IMR-90 (cell line): ENCODE measurements around the gene AP3B1. TPM values are rescaled to one million over a fixed set of nuclear protein-coding genes. Genes with fewer than 3 reads are reported as not detected.

Source experiments
- ATAC-seq: fragments of 200-7000 bp; cut with Tn5 transposase; 2 replicates; pipeline ENCODE4 v1.9.1; 2020; ENCODE audit warnings: low read depth, mild to moderate bottlenecking, moderate library complexity
- BruUV-seq: library from RNA; stranded (reverse); fragments of 400-500 nt; replicated peaks from 2 replicates; lab custom pipeline; 2021; lab: Mats Ljungman, UMichigan
- CTCF ChIA-PET: fragments of 300-600 bp; formaldehyde crosslinking; extraction: SDS; loops from one replicate; lab custom pipeline; 2021; ENCODE audit warnings: antibody characterized with exemption; lab: Yijun Ruan, JAX
- POLR2A ChIA-PET: fragments of 300-600 bp; sonication (Branson Sonifier 250); formaldehyde crosslinking; loops from one replicate; lab custom pipeline; 2022; ENCODE audit warnings: antibody characterized with exemption; ENCODE audit not compliant: unreplicated experiment; lab: Charles Lee
- DNase-seq: peaks from one replicate; pipeline ENCODE4 v3.0.0; 2013
- H2AFZ ChIP-seq: replicated peaks from 2 replicates; pipeline ENCODE3; 2013; ENCODE audit warnings: low read length, mild to moderate bottlenecking; ENCODE audit not compliant: poor library complexity
- H2AK5ac ChIP-seq: 2 replicates; pipeline ENCODE4 v1.6.1; 2013; ENCODE audit warnings: low read depth, low read length, inconsistent platforms
- H2AK9ac ChIP-seq: replicated peaks from 2 replicates; pipeline ENCODE3; 2013; ENCODE audit warnings: mild to moderate bottlenecking, low read depth, low read length, moderate library complexity; ENCODE audit not compliant: poor library complexity
- H2BK120ac ChIP-seq: 2 replicates; pipeline ENCODE4 v1.6.1; 2013; ENCODE audit warnings: low read depth, low read length, inconsistent platforms
- H2BK15ac ChIP-seq: 3 replicates; pipeline ENCODE4 v1.6.1; 2013; ENCODE audit warnings: low read depth, low read length, inconsistent platforms
- H2BK20ac ChIP-seq: 2 replicates; pipeline ENCODE4 v1.6.1; 2013; ENCODE audit warnings: low read depth, mild to moderate bottlenecking, inconsistent platforms, low read length, moderate library complexity
- H2BK5ac ChIP-seq: 2 replicates; pipeline ENCODE4 v1.6.1; 2013; ENCODE audit warnings: mild to moderate bottlenecking, low read depth, low read length, inconsistent platforms; ENCODE audit not compliant: poor library complexity, severe bottlenecking
- H3K14ac ChIP-seq: replicated peaks from 2 replicates; pipeline ENCODE4 v1.6.1; 2013; ENCODE audit warnings: low read depth, low read length, inconsistent platforms
- H3K18ac ChIP-seq: 2 replicates; pipeline ENCODE4 v1.6.1; 2013; ENCODE audit warnings: low read depth, low read length, control low read depth
- H3K23ac ChIP-seq: 2 replicates; pipeline ENCODE4 v1.6.1; 2013; ENCODE audit warnings: low read depth, low read length, inconsistent platforms
- H3K27ac ChIP-seq: 2 replicates; pipeline ENCODE4 v1.5.1; 2013; ENCODE audit warnings: mild to moderate bottlenecking, control low read depth, low read length; ENCODE audit not compliant: insufficient read depth
- H3K27me3 ChIP-seq: 2 replicates; pipeline ENCODE4 v1.6.1; 2013; ENCODE audit warnings: low read length; ENCODE audit not compliant: control insufficient read depth, insufficient read depth
- H3K36me3 ChIP-seq: 2 replicates; pipeline ENCODE4 v1.6.1; 2013; ENCODE audit warnings: low read length, mixed read lengths; ENCODE audit not compliant: control insufficient read depth, insufficient read depth
- H3K4ac ChIP-seq: 2 replicates; pipeline ENCODE4 v1.6.1; 2013; ENCODE audit warnings: low read depth, low read length, inconsistent platforms
- H3K4me1 ChIP-seq: 2 replicates; pipeline ENCODE4 v1.6.1; 2013; ENCODE audit warnings: low read length, mixed read lengths; ENCODE audit not compliant: control insufficient read depth, insufficient read depth
- H3K4me2 ChIP-seq: 2 replicates; pipeline ENCODE4 v1.6.1; 2013; ENCODE audit warnings: low read depth, mild to moderate bottlenecking, control low read depth, low read length, moderate library complexity
- H3K4me3 ChIP-seq: 2 replicates; pipeline ENCODE4 v1.5.1; 2013; ENCODE audit warnings: low read depth, mild to moderate bottlenecking, control low read depth, low read length, moderate library complexity; ENCODE audit not compliant: insufficient read depth
- H3K56ac ChIP-seq: 2 replicates; pipeline ENCODE4 v1.6.1; 2013; ENCODE audit warnings: low read length, inconsistent platforms; ENCODE audit not compliant: insufficient read depth; ENCODE audit errors: extremely low read depth
- H3K79me1 ChIP-seq, 2 experiments: 2 replicates each; pipeline ENCODE4 v1.6.1; 2013; ENCODE audit warnings: low read length in 2 of 2, inconsistent platforms in 1 of 2, low read depth in 1 of 2
- H3K9ac ChIP-seq: 2 replicates; pipeline ENCODE4 v1.6.1; 2013; ENCODE audit warnings: low read depth, low read length, control low read depth
- H3K9me1 ChIP-seq: 2 replicates; pipeline ENCODE4 v1.6.1; 2013; ENCODE audit warnings: low read length, inconsistent platforms; ENCODE audit not compliant: insufficient read depth
- H3K9me3 ChIP-seq: 2 replicates; pipeline ENCODE4 v1.6.1; 2013; ENCODE audit warnings: low read length; ENCODE audit not compliant: control insufficient read depth, insufficient read depth
- H4K20me1 ChIP-seq: 2 replicates; pipeline ENCODE4 v1.6.1; 2013; ENCODE audit warnings: low read length, inconsistent platforms; ENCODE audit not compliant: insufficient read depth
- H4K5ac ChIP-seq: 2 replicates; pipeline ENCODE4 v1.6.1; 2013; ENCODE audit warnings: mild to moderate bottlenecking, low read depth, low read length, control low read depth
- H4K8ac ChIP-seq, 2 experiments: 2 replicates each; pipeline ENCODE4 v1.6.1; 2013; ENCODE audit warnings: low read depth in 2 of 2, low read length in 2 of 2, control low read depth in 1 of 2, inconsistent platforms in 1 of 2
- H4K91ac ChIP-seq: 2 replicates; pipeline ENCODE4 v1.6.1; 2013; ENCODE audit warnings: low read depth, low read length, inconsistent platforms; ENCODE audit not compliant: insufficient read depth
- BHLHE40 ChIP-seq: fragments of 150-350 bp; IDR thresholded peaks from 2 replicates; pipeline ENCODE4 v1.6.1; 2016; ENCODE audit warnings: mild to moderate bottlenecking, low read depth, low read length
- CEBPB ChIP-seq: IDR thresholded peaks from 2 replicates; pipeline ENCODE4 v1.6.1; 2012; ENCODE audit warnings: low read depth, low read length, improper control_type of control experiment
- CHD1 ChIP-seq: IDR thresholded peaks from 2 replicates; pipeline ENCODE4 v1.6.1; 2012; ENCODE audit warnings: low read depth, low read length, improper control_type of control experiment
- FOS ChIP-seq: fragments of 150-350 bp; IDR thresholded peaks from 2 replicates; pipeline ENCODE4 v1.6.1; 2016; ENCODE audit warnings: low read depth, low read length
- MAFK ChIP-seq: IDR thresholded peaks from 2 replicates; pipeline ENCODE4 v1.6.1; 2012; ENCODE audit warnings: low read depth, low read length, improper control_type of control experiment
- MAZ ChIP-seq: IDR thresholded peaks from 2 replicates; pipeline ENCODE4 v1.6.1; 2012; ENCODE audit warnings: low read depth, mild to moderate bottlenecking, low read length, improper control_type of control experiment, moderate library complexity, borderline replicate concordance
- MXI1 ChIP-seq: IDR thresholded peaks from 2 replicates; pipeline ENCODE4 v1.6.1; 2012; ENCODE audit warnings: low read depth, mild to moderate bottlenecking, low read length, moderate library complexity, borderline replicate concordance
- NFE2L2 ChIP-seq: fragments of 150-350 bp; IDR thresholded peaks from 2 replicates; pipeline ENCODE4 v1.6.1; 2016; ENCODE audit warnings: low read depth, mild to moderate bottlenecking, low read length
- POLR2A ChIP-seq: IDR thresholded peaks from 2 replicates; pipeline ENCODE4 v1.6.1; 2012; ENCODE audit warnings: mild to moderate bottlenecking, low read depth, low read length
- RAD21 ChIP-seq: IDR thresholded peaks from 2 replicates; pipeline ENCODE4 v1.6.1; 2012; ENCODE audit warnings: low read length, improper control_type of control experiment
- RCOR1 ChIP-seq: IDR thresholded peaks from 2 replicates; pipeline ENCODE4 v1.6.1; 2012; ENCODE audit warnings: mild to moderate bottlenecking, low read length, improper control_type of control experiment; ENCODE audit not compliant: insufficient replicate concordance
- RFX5 ChIP-seq: IDR thresholded peaks from 2 replicates; pipeline ENCODE4 v1.8.0; 2012; ENCODE audit warnings: low read depth, mild to moderate bottlenecking, low read length, moderate library complexity
- SMC3 ChIP-seq: fragments of 150-350 bp; IDR thresholded peaks from 2 replicates; pipeline ENCODE4 v1.6.1; 2016; ENCODE audit warnings: low read depth, mild to moderate bottlenecking, antibody characterized with exemption, low read length, moderate library complexity
- WGBS, 2 experiments: methylation state at CpG; one replicate each; pipeline versions ENCODE4 v1.1.5 to v1.1.7; 2013; ENCODE audit warnings: missing lambda C conversion rate in 2 of 2; ENCODE audit not compliant: insufficient read length in 1 of 2; ENCODE audit errors: extremely low coverage in 2 of 2; 5-methylcytosine and 5-hydroxymethylcytosine counted together
- dilution Hi-C: fragments of 300-500 bp; cut with HindIII; formaldehyde crosslinking; loops from one replicate; pipeline ENCODE4 v1.14.3; 2018; ENCODE audit warnings: low sequenced_read_pairs; ENCODE audit not compliant: unreplicated experiment
- in situ Hi-C: fragments of 300-500 bp; cut with MboI; formaldehyde crosslinking; loops from 3 replicates; pipeline ENCODE4 v1.14.3; 2019; ENCODE audit warnings: low sequenced_read_pairs, inconsistent platforms, mixed read lengths
- intact Hi-C: fragments of 100-400 bp; cut with micrococcal nuclease; formaldehyde crosslinking; loops from 2 replicates; pipeline ENCODE4 v1.10.0; 2022
- polyA plus RNA-seq, 3 experiments: library from polyadenylated mRNA; depleted of rRNA; stranded (reverse); fragments of >200 nt; gene quantifications; 2 replicates each; pipeline ENCODE4 v1.2.3, GENCODE V29; 2012; ENCODE audit warnings: low replicate concordance in 1 of 3
- total RNA-seq: library from RNA; depleted of rRNA; stranded (reverse); fragments of >200 nt; gene quantifications from 2 replicates; pipeline ENCODE4 v1.2.3, GENCODE V29; 2012
- TF ChIP-seq, protein P1 (sequence below): fragments of 150-350 bp; IDR thresholded peaks from 2 replicates; pipeline ENCODE4 v1.6.1; 2017; ENCODE audit warnings: mild to moderate bottlenecking, antibody characterized with exemption, low read length, low read depth
- TF ChIP-seq, protein P2 (sequence below): fragments of 150-350 bp; IDR thresholded peaks from 2 replicates; pipeline ENCODE4 v1.6.1; 2016; ENCODE audit warnings: low read depth, mild to moderate bottlenecking, low read length, moderate library complexity, borderline replicate concordance
- TF ChIP-seq, protein P3 (sequence below): conservative IDR thresholded peaks from 2 replicates; pipeline ENCODE4 v1.5.1; 2012; ENCODE audit warnings: mild to moderate bottlenecking, low read depth, low read length, improper control_type of control experiment

Gene AP3B1
- total and polyA plus RNA-seq, 2 of the 4 experiments (the other 2 are of a cell fraction), result 33.1 to 59.0 TPM

DNA sequence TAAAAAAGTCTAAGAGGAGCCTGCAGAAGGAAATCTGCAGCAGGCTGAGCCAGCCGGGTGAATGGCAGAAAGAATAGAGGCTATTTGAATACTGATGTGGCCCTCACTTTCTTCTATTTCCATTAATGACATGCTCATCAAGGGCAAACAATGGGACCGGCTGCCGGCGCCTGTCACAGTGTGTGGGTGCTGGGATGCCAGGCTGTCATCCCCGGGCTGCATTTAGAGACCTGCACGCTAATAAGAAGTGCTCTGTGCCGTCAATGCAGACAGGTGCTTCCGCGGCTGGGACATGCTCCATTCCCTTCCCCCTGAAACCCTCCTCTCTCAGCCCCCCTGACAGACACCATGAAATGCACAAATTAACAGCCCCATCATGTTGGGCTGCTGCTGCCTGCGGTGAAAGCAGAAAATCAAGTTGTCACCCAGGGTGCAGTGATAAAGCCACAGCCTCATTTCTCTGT lies 300.6 kb downstream of the AP3B1 start:
- H3K9ac ChIP-seq, result no peak overlapping the region
- H3K56ac ChIP-seq, result no peak overlapping the region
- no peak overlapping the region for H2BK15ac ChIP-seq
- dilution Hi-C loops (no loop called here), intact Hi-C loops (no loop called here), in situ Hi-C loops (no loop called here)
- TF ChIP-seq BHLHE40 (no peak), MAFK (no peak), MAZ (no peak), RAD21 (no peak), RCOR1 (no peak), CHD1 (no peak), POLR2A (no peak), FOS (no peak), SMC3 (no peak), CEBPB (no peak), MXI1 (no peak), NFE2L2 (no peak), RFX5 (no peak)
- TF ChIP-seq, protein P1, sequence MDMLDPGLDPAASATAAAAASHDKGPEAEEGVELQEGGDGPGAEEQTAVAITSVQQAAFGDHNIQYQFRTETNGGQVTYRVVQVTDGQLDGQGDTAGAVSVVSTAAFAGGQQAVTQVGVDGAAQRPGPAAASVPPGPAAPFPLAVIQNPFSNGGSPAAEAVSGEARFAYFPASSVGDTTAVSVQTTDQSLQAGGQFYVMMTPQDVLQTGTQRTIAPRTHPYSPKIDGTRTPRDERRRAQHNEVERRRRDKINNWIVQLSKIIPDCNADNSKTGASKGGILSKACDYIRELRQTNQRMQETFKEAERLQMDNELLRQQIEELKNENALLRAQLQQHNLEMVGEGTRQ, result no peak
- TF ChIP-seq, protein P2, sequence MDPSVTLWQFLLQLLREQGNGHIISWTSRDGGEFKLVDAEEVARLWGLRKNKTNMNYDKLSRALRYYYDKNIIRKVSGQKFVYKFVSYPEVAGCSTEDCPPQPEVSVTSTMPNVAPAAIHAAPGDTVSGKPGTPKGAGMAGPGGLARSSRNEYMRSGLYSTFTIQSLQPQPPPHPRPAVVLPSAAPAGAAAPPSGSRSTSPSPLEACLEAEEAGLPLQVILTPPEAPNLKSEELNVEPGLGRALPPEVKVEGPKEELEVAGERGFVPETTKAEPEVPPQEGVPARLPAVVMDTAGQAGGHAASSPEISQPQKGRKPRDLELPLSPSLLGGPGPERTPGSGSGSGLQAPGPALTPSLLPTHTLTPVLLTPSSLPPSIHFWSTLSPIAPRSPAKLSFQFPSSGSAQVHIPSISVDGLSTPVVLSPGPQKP, result no peak
- TF ChIP-seq, protein P3, sequence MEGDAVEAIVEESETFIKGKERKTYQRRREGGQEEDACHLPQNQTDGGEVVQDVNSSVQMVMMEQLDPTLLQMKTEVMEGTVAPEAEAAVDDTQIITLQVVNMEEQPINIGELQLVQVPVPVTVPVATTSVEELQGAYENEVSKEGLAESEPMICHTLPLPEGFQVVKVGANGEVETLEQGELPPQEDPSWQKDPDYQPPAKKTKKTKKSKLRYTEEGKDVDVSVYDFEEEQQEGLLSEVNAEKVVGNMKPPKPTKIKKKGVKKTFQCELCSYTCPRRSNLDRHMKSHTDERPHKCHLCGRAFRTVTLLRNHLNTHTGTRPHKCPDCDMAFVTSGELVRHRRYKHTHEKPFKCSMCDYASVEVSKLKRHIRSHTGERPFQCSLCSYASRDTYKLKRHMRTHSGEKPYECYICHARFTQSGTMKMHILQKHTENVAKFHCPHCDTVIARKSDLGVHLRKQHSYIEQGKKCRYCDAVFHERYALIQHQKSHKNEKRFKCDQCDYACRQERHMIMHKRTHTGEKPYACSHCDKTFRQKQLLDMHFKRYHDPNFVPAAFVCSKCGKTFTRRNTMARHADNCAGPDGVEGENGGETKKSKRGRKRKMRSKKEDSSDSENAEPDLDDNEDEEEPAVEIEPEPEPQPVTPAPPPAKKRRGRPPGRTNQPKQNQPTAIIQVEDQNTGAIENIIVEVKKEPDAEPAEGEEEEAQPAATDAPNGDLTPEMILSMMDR, result no peak
- no peaks in the 10 kb centered on the region for H3K27me3 ChIP-seq
- BruUV-seq, result no TSS peak
- ATAC-seq (no peak), DNase-seq (no peak)
- no peak overlapping the region for H4K5ac ChIP-seq
- no peak overlapping the region for H3K4ac ChIP-seq
- H4K20me1 ChIP-seq, result no peaks in the 10 kb centered on the region
- peaks cover 3% of the 10 kb centered on the region; the same call in 1 of the 2 replicates for H3K9me1 ChIP-seq
- no peak overlapping the region for H2AK9ac ChIP-seq
- ChIA-PET POLR2A (no interaction called here), CTCF (no interaction called here)
- H3K4me3 ChIP-seq, result no peak overlapping the region
- no peak overlapping the region for H4K8ac ChIP-seq
- no peak overlapping the region for H2AK5ac ChIP-seq
- H3K79me1 ChIP-seq, result no peaks in the 10 kb centered on the region; a peak in 1 of 4 replicates
- H3K36me3 ChIP-seq, result no peaks in the 10 kb centered on the region
- no peak overlapping the region for H3K18ac ChIP-seq
- H2AFZ ChIP-seq, result no peak overlapping the region
- H3K23ac ChIP-seq, result no peak overlapping the region
- no peak overlapping the region for H2BK5ac ChIP-seq
- no peak overlapping the region for H2BK120ac ChIP-seq
- H2BK20ac ChIP-seq, result no peak overlapping the region
- no peak overlapping the region for H3K27ac ChIP-seq
- no peak overlapping the region for H3K14ac ChIP-seq
- no peak overlapping the region for H4K91ac ChIP-seq
- H3K9me3 ChIP-seq, result no peaks in the 10 kb centered on the region
- no peak overlapping the region for H3K4me2 ChIP-seq
- WGBS, 2 experiments, result no CpG with 5 or more reads among the region's 10 CpGs
- H3K4me1 ChIP-seq, result no peaks in the 10 kb centered on the region; the same call in 1 of the 2 replicates
